ENCODE measurements around the gene MICU2. TPM values are rescaled to one million over a fixed set of nuclear protein-coding genes. Genes with fewer than 3 reads are reported as not detected.

Gene MICU2
- total RNA-seq, 1 donor: 53.6 TPM

DNA sequence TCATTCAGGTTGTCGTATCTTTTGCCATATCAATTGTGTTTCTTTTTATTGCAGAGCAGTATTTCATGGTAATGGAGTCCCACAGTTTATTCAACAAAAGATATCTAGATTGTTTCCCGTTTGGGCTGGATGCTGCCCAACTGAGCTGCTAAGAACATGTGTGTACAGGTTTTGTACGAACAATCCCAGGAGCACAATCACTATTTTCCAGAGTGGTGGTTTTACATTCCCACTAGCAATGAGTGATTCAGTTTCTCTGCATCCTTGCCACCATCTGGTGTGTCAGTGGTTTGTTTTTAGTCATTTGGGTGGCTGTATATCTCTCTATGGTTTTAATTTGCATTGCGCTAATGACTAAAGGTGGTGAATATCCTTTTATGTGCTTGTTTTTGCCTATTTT is 92.1 kb downstream of the MICU2 start:
- no peak for DNase-seq (ENCODE audit: low read depth in 2 of 3, low spot score in 2 of 3)

DNA sequence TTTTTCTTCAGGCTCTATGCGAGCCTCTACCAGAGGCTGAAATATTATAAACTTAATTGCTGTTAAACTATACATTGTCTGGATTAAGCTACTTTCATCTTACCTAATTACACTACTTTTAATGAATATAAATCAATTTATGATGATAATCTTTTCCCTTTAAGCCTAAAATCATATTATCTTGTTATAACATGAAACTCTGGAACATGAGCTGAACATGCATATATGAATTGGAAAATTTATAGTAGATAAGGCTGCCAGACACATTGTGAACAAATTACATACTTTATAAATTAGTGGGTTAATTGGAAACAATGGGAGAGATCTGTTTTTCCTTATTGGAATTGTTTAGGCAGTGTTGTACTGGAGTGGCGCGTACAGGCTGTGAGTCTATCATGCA is 99.6 kb downstream of the MICU2 start:
- DNase-seq (ENCODE audit: low read depth in 2 of 3, low spot score in 2 of 3): no peak

DNA sequence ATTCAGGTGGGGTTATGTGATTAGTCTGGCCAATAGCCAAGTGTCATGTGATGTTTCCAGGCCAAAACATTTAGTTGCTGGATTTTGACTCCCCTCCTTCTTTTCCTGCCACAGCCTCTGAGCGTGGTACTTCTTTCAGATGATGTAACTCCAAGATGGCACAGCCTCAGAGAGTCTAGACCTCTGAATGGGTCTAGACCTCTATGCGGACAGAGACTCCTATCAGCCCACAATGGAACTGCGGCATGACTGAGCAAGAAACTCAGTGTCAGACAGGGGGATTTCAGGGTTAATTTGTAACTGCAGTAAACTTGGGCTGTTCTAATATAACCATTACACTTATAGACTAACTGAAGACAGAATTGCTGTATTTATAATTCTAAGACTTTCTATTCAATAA is 102.3 kb downstream of the MICU2 start:
- no peak for DNase-seq (ENCODE audit: low read depth in 2 of 3, low spot score in 2 of 3)

DNA sequence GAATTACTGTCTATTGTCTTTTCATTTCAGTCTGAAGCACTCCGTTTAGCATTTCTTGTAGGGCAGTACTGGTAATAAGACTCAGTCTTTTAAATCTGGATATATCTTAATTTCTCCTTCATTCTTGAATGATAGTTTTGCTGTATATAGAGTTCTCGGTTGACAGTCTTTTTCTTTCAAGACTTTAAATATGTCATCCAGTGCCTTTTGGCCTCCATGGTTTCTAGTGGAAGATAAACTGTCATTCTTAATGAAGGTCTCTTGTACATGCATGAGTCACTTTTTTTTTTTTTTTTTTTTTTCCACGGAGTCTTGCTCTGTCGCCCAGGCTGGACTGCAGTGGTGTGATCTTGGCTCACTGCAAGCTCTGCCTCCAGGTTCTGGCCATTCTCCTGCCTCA is 117.6 kb downstream of the MICU2 start:
- DNase-seq (ENCODE audit: low read depth in 2 of 3, low spot score in 2 of 3): peak in 1 of 3 donors; percentile 39

DNA sequence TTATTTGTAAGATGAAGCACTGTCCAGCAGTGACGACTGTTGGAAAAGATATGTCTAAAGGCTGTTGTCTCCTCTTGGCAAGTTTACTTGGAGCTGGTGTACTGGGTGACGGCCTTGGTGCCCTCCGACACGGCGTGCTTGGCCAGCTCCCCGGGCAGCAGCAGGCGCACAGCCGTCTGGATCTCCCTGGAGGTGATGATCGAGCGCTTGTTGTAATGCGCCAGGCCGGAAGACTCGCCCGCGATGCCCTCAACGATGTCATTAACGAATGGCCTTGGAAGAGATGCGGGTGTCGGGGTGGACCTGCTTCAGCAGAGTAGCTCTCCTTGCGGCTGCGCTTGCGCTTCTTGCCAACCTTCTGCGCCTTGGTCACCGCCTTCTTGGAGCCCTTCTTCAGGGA is 120.2 kb downstream of the MICU2 start:
- DNase-seq (ENCODE audit: low read depth in 2 of 3, low spot score in 2 of 3): no peak

DNA sequence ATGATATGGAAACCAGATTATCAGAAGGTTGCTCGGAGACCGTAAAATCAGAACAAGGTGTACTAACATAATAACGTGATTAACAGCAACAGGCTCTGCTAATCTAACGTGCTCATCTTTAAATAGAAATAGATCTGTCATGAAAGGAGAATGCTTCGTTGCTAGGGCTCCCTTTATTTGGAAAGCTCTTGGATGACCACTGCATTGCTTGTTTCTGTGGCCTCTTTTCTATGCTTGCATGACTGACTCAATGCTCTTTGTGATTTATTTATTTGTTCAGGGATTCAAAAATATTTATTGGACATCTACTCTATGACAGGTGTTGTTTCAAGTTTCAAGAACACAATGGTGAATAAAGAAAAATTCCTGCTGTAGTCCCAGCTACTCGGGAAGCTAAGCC is 122.6 kb downstream of the MICU2 start:
- DNase-seq (ENCODE audit: low read depth in 2 of 3, low spot score in 2 of 3): no peak

DNA sequence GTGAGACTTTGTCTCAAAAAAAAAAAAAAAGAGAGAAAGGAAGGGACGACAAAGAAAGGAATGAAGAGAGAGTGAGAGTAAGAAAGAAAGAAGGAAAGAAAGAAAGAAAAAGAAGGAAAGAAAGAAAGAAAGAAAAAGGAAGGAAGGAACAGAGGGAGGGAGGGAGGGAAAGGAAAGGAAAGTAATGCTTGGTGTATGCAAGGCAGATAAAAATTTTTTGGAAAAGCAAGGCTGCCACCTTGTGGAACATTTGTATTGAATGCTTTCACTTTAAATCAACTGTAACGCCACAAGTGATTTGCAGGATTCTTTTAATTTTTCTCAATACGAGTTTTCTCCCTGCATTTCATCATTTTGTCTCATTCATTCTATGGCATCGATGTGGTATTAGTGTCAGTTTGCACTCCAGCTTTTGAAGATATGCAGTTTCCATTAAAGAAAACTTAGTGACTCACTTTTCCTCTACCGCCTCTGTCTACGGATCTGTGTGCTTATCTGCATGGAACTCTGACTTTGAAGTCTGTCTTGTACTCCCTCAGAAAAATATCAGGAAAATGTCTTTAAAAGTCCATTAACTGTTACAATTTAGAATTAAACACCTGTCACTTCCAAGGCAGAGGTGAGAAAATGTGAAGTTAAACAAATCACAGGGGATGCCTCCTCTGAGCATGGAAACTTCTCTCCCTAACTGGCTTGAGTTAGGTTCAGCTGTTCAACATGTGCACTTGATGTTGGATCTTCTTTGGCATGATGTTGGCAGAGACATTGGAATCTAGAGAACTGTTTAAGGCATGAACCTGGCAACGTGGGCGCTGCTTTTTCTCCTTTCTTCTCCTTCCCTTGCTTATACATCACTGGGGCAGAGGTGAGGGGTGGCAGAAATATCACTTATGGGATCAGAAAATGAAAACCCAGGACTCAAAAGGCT is 124.8 kb downstream of the MICU2 start:
- peak; percentile 37 to 90 (median 67) for DNase-seq (ENCODE audit: low read depth in 2 of 3, low spot score in 2 of 3)

DNA sequence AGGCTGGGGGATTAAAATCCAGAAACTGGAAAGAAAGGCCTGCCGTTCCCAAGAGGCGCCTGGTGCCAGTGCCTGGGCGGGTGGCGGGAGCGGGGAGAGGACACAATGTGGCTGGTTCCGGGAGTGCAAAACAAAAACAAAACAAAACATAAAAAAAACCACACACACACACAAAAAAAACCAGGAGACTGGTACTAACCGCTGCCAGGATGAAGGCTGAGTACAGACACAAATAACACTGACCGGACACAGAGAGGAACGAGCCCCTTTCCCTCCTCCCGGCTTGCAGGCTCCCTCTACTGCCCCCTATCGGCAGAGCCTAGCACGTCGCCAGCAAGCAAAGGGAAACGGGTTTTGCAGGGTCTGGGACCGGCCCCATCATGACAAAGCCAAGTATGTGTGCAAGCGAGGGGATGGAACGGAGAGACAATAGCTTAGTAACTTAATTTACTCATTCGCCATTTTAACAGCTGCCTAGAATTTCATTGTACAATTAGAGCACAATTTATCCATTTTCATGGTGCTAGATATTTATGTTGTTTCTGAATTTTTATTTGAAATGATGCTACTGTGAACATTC is 127.0 kb downstream of the MICU2 start:
- DNase-seq (ENCODE audit: low read depth in 2 of 3, low spot score in 2 of 3): peak; percentile 62 to 93 (median 88)

DNA sequence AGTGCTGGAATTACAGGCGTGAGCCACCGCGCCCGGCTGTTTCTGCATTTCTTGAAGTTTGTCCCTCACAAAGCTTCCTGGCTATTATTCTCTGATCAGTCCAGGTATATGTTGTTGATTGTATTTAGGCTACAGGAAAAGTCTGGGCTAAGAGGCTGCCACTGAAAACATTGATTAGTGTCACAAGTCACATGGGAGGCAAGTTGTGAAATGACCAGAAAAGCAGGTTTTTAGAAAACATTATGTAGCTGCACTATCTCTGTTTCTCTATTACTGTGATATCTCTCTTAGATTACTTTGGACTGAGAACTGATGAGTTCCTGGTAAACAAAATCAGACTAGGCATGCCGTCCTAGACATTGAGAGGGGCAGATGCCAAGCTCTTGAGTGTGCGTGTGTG is 128.9 kb downstream of the MICU2 start:
- no peak for DNase-seq (ENCODE audit: low read depth in 2 of 3, low spot score in 2 of 3)

DNA sequence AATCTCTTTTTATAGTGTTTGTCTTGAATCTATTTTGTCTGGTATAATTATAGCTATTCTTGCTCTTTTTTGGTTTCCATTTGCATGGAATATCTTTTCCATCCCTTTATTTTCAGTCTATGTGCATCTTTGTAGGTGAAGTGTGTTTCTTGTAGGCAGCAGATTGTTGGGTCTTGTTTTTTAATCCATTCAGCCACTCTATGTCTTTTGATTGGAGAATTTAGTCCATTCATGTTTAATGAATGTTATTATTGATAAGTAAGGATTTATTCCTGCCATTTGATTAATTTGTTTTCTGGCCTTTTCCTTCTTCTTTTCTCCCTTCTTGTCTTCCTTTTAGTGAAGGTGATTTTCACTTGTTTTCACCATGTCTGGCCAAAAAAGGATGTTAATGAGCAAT is 133.2 kb downstream of the MICU2 start:
- no peak for DNase-seq (ENCODE audit: low read depth in 2 of 3, low spot score in 2 of 3)

DNA sequence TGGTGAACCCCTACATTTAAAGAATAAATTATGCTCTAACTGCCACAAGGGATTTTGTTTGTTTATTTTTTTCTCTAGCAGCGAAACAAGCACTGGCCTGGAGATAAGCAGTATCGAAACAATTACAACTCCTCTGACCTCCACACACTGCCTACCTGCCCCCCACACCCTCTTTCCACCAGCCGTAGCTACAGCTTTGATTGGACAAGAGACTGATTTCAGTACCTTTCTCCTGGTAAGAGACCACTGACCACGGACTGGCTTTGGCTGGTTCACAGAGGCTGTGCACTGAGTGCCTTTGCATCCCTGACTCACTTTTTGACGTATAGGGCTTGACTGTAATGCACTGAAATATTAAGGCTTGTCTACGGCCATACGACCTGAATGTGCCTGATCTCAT is 137.4 kb downstream of the MICU2 start:
- no peak for DNase-seq (ENCODE audit: low read depth in 2 of 3, low spot score in 2 of 3)

DNA sequence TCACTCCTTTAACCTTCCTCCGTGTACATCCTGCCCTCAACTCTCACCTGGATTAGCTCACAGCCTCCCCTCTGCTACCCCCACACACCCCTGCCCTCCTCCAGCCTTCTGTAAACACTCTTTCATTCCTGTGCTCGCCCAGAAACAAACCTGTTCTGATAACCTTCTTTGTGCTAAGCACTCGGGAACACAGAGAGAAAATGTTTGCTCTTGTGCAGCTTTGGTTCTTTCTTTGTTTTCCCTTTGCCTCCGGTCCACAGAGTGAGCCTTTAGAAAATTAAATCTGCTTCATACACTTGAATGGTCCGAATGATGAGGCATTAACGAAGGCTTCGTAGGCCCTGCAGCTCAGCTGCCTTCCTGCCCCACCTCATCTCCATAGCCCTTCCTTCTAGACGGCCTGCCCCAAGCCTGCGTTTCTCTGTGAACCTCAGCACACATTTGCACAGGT is 138.2 kb downstream of the MICU2 start:
- no peak for DNase-seq (ENCODE audit: low read depth in 2 of 3, low spot score in 2 of 3)

DNA sequence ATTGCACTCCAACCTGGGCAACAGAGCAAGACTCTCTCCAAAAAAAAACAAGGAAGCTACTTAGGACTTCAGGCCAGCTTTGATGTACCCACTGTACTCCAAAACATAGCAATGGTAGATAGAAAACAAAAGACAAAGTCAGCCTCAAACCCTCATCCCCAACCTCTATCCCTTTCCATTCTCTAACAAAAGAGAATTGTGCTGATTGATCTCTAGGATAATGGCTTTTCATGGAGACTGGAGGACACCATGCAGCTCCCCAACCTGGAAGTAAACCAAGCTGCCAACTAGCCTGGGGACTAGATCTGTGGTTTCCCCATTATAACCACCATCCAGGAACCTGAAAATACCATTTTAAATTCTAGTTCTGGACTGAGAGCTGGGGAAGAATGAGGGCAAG is 140.5 kb downstream of the MICU2 start:
- no peak for DNase-seq (ENCODE audit: low read depth in 2 of 3, low spot score in 2 of 3)

DNA sequence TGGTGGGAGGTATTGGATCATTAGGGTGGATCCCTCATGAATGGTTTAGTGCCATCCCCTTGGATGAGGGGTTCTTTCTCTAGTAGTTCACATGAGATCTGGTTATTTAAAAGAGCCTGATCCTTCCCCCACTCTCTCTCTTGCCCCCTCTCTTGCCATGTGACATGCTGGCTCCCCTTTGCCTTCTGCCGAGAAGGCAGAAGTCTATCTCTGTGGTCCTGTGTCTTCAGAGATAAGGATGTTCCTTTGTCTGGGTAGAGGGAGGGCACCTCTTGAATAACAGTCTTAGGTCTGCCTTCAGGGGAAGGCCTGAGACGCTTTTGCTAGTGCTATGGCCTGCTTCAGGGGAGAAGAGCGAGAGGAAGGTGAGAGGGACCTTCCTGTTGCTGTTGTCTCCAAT is 142.8 kb downstream of the MICU2 start:
- DNase-seq (ENCODE audit: low read depth in 2 of 3, low spot score in 2 of 3): peak in 1 of 3 donors; percentile 54

DNA sequence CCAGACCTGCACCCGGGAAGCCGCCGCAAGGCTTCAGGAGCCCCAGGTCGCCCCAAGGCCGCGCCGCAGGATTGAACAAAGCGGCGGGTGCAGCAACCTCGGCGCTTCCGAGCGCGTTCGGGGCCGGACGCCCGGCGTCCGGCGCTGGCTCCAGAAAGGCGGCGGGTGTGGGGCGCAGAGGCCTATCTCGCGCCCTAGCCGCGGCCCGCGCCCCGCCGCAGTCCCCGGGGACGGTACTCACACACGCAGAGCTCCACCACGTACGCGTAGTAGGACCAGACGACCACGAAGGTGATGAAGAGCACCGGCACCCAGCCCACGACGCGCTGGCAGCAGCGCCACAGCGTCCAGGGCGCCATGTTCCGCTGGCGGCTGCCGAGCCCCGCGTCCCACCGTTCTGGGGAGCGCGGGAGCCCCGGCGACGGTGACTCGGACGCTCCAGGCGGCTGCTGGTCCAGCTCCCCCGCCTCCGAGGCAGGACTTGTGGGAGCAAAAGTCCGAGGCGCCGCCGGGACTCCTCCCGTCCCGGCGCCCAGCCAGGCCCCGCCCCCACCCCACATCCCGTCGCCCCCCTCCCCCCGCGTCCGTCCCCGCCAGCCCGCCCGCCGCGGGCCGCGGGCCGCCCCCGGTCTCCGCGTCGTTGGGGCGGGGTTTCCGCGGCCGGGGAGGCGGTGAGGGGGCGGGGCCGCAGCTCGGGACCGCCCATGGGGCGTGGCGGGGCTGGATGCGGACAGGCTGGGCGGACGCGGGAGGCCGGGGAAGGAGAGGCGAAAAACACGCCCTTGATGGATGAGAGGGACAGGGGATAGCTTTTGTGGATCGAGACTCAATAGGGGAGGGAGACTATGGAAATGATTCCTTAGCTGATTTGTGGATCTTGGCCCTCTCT is 144.9 kb downstream of the MICU2 start, which contains the start of gene ZDHHC20:
Gene ZDHHC20, minus strand, starts transcription at position 491 of the 889 bp plus-strand sequence. Its CDS starts 132 bp downstream, at position 359.
- peak; percentile 79 to 89 (median 81) for DNase-seq (ENCODE audit: low read depth in 2 of 3, low spot score in 2 of 3)

DNA sequence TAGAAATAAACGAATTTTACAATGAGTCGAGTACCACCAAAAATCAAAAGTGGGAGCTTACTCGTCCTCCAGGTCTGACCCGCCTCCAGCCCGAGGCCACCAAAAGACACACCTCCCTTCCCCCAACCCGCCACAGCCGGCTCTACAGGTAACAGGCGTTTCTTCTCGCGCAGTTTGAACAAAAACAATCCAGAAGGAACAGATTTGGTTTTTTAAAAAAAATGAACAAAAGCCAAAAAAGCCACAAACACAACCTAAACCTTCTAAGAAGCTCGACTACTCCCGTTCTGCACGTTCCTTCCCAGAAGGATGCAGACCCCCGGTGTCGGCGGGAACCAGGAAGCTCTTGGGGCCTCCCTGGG is 145.5 kb downstream of the MICU2 start:
- DNase-seq (ENCODE audit: low read depth in 2 of 3, low spot score in 2 of 3): peak in 2 of 3 donors; percentile 26 to 49

DNA sequence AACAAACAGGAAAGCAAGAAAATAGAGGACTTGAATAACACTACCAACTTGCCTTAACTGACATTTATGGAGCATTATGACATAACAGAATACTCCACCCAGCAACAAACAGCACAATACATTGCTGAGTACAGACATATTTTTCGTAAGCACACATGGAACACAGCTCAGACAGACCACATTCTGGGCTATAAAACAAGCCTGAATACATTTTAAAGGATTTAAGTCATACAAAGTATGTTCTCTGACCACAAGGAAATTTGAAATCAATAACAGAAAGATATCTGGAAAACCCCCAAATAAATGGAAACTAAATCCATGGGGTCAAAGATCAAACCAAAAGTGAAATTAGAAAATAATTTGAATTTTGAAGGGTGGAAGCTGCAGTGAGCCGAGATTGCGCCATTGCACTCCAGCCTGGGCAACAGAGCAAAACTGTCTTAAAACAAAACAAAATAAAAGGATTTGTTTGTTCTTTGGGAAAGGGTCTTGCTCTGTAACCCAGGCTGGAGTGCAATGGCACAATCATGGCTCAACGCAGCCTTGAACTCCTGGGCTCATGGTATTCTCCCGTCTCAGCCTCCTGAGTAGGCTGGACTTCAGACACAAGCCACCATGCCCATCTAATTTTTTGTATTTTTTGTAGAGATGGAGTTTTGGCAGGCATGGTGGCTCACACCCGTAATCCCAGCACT is 150.4 kb downstream of the MICU2 start:
- DNase-seq (ENCODE audit: low read depth in 2 of 3, low spot score in 2 of 3): no peak

DNA sequence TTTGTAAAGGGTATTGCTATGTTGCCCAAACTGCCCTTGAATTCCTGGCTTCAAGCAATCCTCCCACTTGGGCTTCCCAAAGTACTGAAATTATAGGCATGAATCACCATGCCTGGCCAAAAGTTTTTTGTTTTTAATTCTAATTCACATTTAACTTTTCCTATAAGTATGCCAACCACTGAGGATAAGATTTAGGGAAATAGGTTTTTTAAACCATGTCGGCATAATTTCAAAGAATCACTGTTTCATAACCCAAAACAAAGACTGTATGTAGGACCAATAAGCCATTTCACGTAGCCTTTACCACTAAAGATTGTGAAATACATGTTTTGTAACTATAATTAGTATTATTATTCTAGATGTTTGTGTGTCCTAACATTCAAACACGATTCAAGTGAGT is 153.0 kb downstream of the MICU2 start:
- DNase-seq (ENCODE audit: low read depth in 2 of 3, low spot score in 2 of 3): no peak

DNA sequence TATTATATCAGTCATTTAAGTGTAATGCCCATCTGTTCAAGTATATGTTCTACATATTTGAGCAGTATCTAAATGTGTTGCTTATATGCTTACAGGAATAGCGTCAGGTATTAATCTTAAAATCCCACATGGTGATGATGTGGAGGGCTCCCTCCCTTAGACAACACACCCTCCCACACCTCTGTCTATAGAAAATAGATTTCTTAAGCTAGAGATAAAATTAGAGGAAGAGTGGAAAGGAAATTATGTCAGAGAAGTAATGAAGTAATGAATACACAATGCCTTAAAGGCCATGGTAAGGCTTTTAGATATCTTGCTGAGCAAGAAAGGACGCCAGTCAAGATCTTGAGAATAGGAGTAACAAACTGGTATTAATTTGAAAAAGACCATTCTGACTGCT is 157.3 kb downstream of the MICU2 start:
- no peak for DNase-seq (ENCODE audit: low read depth in 2 of 3, low spot score in 2 of 3)

DNA sequence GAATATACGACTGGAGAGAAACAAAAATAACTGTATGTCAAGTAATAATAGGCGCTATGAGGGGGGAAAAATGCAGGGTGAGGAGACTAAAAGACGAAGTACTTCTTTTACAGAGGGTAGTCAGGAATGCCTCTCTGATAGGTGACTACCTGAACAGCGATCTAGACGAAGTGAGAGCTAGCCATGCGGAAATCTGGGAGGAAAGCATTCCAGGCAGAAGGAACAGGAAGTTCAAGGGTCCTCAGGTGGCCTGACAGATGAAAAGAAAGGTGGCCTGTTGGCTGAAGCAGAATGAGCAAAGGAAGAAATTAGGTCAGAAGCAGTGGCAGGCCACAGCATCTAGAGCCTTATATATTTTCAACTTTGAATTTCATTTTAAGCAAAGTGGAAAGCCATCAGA is 158.2 kb downstream of the MICU2 start:
- no peak for DNase-seq (ENCODE audit: low read depth in 2 of 3, low spot score in 2 of 3)

DNA sequence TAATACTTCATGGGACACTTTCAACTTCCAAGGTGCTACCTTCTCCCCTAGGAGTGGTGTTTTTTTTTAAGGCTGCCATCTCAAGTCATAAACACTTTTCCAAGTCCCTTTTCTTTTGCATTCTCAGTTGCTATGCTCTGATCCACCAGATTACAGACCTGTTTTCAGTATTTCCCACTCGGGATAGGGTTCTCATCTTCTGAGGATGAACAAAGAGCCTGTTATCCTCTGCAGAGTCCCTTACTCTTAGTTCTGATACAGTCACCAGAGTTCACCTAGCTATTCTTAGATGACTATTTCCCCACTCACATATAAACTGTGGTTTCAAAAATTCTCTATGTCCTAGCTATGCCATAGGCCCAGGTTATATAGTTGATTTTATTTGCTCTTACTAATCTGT is 160.8 kb downstream of the MICU2 start:
- no peak for DNase-seq (ENCODE audit: low read depth in 2 of 3, low spot score in 2 of 3)

Data from hematopoietic multipotent progenitor cell (in vitro differentiated cells).